HG03139 (cell line): Measurements from ENCODE around the gene MESP2.

Source experiments
- ATAC-seq: cut with Tn5 transposase; IDR thresholded peaks from one replicate; pipeline ENCODE4 v1.9.1; 2021; ENCODE audit not compliant: unreplicated experiment

Gene MESP2

DNA sequence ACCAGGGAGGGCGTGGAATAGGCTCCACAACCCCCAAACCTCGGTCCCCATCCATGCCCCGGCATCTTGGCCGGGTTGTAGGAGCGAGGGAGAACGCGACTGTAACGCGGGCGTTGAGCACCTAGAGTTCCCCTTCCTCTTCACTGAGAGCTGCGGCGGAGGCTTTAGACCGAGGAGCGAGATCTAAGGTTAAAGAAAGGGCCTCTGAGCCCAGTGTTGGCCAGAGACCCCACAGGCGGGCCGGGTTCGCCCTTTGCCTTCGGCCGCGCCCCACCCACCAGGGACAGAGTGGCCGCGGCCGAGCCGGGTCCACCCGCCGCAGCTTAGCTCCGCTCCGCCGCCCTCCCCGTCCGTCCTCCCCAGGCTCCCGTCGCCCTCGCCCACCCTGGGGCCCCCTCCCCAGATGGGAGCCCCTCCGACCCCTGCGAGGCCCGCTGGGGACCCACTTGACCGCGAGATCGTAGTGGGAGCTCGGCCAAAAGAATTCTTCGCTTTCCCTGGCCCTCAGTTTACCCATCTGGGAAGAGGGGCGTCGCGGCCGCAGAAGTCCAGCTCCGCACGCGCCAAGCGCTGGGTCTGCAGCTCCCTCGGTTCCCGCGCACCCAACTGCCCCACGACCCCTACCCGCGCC, 38.1 kb downstream of the MESP2 start:
- no peak for ATAC-seq

DNA sequence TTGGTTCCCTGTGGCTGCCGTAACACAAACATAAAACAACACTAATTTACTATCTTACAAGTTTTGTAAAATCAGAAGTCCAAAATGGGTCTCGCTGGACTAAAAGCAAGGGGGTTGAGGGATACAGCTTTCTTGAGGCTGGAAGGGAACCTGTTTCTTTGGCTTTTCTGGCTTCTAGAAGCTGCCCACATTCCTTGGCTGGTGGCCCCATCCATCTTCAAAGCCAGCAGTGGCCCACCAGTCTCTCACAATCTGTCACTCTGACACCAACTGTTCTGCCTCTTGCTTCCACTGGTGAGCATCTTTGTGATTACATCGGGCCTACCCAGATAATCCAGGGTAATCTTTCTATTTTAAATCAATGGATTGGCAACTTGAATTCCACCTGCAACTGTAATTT, 39.6 kb downstream of the MESP2 start:
- ATAC-seq = no peak

DNA sequence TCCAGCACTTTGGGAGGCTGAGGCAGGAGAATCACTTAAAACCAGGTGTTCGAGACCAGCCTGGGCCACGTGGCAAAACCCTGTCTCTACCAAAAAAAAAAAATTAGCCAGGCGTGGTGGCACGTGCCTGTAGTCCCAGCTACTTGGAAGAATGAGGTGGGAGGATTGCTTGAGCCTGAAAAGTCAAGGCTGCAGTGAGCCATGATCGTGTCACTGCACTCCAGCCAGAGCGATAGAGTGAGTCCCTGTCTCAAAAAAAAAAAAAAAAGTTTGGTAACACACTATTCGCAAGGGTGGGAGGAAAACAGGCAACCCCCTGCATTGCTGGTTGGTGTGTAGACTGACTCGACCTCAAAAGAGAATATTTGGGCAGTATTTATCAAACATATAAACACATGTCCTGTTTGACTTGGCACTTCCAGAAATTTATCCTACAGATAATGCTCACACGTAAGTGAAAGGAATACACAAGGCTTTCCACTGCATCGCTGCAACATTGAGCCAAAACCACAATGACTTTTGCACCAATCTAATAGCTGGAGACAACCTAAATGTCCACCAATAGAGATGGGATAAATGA, 41.7 kb downstream of the MESP2 start:
- ATAC-seq = no peak

DNA sequence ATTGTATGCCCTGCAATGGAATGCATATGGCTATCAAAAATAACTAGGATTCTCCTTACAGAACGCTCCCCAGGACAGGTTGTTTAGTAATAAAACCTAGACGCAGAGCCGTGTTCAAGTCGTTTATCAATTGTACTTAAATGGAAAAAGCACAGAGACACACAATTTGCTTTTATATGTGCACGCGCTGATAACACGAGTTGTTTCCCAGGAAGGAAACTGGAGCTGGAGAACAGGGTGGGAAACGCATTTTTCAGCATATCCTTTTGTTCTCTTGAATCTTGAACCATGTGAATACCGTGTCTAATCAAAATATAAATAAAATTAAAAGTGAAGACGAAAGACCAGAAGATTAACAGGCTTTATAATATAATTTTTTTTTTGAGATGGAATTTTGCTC, 42.2 kb downstream of the MESP2 start:
- ATAC-seq = no peak

DNA sequence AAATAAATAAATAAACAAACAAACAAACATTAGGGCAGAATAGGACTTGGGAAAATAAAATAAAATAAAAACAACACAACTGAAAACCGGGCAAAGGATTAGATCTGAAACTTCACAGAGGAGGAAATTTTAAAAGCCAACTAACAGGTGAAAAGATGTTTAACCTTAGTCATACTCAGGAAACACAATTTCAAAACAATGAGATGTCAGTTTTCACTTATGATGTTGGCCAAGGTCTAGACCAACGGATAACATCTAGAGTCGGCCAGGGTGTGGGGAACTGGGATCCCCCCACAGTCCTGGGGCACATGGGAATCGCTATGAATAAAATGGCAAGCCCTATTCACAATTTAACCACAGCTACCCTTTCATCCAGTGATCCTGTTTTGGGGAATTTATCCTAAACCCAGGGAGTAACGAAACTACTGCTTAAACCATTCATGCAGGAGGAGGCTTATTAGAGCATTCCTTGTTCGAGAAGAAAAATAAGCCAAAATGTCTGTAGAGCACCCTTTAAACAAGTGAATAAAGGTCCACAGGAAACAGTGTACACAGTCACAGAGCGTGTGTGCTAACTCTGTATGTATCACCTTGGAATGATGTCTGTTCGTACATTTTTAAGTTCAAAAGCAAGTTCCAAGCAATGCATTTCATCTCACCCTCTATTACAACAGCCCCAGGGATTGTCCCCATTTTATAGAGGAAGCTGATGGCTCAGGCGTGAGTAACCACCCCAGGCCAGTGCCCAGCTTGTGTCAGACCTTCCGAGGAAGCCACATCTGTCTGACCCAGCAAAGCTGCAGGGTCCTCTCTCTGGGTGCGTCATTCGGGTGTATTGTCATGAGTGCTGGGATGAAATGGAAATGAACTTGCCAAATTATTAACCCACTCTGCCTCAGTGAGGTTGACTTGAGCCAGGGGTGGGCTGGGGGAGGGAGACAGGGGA, 44.8 kb downstream of the MESP2 start:
- no peak for ATAC-seq

DNA sequence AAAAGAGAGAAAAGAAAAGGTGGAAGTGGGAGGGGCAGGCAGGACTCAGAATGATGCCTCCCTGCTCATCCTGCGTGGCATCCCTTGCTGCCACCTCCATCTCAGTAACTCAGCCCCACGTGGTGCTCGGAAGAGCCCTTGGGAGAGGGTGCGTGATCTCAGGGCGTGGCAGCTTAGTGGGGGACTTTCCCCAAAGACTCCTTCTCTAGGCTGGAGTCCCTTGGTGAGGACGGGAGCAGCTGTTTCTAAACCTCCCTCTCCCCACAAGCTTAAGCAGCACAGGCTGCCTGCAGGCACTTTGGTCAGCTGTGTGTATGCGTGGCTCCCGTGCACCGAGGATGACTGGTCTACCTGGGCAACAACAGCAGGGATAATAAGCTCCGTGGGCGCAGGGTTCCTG, 45.9 kb downstream of the MESP2 start:
- ATAC-seq = no peak

DNA sequence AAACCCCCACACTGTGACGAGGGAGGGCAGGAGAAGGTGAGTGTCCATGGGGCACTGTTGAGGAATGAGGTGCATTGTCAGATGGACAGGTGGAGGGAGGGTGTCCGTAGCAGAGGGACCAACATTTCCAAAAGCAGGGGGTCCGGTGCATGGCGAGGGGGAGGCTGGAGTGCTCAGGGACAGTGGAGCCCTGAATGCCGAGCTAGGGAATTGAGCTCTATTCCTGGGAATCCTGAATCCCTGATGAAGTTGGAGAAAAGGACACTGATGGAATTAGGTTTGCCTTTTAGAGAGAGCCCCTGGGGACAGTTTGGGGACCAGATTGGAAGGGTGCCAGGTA, 46.4 kb downstream of the MESP2 start:
- no peak for ATAC-seq

DNA sequence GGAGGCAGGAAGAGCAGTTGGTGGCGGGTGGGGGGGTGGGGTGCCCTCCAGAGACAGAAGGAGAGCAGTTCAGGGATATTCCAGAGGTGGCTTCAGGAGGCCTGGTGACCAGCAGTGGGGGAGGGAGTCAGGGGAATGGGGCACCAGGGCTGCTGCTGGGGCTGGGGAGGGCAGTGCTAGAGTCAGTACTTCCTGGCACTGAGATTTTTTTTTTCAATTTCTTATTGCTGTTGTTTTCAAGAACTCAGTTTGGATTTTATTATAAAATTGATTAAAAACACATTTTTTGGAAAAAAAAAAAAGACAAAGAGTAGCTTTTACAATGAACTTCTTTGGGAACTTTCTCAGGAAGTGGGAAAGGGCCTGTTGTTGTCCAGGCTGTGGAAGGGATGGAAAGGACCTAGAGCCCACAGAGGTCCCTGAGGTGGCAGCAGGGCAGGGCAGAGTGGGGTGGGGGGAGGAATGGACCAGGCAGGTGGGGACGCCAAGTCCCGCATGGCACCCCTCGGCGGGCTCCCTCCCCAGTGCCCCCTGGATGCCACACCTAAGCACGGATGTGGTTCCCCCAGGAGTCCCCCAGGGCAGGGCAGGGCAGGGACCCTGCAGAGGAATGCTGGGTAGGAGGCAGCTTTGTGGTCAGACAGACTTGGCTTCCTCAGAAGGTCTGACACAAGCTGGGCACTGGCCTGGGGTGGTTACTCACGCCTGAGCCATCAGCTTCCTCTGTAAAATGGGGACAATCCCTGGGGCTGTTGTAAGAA, 47.0 kb downstream of the MESP2 start:
- no peak for ATAC-seq

DNA sequence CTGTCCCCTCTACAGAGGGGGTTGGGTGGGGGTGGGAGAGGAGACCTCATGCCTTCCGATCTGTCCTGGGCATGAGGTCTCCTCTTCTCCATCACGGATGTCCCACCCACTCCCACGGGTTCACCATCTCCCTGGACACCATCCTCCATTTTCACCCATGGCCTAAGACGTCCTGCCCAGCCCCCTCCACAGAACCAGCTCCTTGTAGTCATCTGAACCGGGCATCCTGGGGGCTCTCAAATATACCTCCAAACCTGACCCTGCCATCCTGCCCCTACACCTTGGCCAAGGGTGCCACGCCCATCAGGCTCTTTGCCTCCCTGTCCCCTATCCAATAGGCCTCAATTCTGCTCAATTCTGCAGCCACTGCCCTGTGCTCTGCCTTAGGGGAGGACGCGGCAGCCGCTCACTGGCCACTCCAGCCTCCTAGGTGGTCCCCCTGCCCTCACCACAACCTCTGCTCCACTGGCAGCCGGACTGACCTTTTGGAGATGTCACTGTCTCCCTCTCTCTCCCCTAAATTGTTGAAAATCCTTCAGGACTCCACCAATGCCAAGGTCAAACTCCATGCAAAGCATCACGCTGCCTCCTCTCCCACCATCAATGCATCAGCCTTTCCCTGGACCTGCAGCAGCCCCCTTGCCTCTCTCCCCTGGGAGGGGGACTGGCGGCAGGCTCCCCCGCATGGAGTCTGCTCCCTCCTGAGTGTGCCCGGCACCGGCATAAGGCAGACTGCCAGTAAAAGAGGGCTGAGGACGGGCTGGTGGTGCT, 47.9 kb downstream of the MESP2 start:
- no peak for ATAC-seq

DNA sequence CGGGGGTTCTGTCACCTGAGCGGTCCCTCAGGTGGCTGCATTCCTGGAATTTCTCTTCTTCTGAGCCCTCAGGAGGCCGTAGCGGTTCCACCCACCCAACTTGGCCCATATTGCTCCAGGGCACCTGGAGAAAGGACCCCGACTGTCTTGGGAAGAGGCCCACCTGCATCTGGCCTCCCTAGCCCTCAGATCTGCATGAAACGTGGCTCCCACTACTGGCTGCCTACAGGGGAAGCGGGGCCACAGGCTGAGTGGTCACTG, 48.4 kb downstream of the MESP2 start:
- ATAC-seq = no peak

DNA sequence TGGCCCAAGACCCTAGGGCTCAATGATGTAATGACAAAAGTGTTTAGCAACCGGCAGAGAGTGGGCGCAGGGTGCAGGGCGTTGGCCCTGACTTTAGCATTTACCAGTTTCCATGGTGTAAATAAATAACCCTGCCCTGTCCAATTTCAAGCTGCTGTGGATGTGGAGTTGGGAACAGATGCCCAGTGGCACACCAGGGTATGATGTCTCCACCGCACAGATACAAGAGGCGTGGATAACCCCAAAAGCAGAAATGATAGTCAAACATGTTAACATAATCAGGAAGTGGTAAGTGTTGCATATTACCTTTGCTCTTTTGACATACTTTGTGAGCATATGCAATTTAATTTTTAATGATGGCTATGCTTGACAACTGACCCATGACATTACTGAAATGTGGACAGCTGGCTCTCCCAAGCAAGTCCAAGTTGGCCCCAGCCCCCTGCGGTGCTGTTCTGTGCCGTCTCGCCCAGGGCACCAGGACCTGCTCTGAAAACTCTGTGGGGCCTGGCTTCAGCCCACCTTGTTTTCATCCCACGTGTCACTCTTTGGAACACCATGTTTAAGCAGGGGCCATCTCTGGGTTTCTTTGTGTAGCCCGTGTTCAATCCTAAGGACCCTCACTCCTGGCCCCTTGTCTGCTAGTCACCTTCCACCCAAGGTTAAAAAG, 49.3 kb downstream of the MESP2 start:
- ATAC-seq = no peak

DNA sequence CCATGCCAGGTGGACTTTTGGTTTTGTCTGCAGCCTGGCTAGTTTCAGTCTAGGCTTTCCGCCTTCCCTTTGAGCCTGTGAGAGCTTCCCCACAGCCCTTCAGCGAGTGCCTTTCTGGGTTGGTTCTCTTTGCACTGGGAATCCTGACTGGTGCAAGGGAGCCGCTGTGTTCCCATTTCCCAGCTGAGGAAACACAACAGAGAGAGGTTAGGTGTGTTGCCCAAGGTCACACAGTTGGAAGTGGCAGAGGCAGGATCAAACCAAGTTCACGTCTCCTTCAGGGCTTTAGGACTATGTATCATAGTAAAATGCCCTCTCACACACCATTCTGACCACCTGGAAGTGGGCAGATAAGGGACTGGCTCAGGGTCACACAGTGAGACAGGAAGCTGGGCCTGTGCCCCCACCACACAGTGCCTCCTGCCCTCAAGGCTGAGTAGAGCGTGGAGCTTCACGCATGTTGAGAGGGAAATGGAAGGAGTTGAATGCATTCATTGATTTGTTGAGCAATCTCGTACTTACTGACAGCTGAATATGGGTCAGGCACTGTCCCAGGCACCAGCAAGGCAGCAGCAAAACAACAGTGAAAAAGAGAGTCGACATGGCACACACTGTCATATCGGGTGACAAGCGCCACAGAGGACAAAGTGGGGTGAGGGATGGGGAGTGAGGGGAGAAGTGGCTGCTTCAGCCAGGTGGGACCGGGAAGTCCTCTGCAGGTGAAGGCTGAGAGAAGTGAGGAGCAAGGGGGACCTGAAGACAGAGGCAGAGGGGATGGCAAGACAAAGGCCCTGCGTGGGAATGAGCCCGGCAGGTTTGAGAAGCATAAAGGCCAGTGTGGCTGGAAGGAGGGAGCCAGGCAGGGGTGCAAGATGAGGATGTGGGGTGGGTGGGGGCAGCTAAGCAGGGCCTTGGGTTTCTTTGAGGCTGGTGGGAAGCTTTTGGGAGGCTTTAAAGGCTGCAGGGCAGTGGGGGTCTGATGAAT, 50.8 kb downstream of the MESP2 start:
- no peak for ATAC-seq

DNA sequence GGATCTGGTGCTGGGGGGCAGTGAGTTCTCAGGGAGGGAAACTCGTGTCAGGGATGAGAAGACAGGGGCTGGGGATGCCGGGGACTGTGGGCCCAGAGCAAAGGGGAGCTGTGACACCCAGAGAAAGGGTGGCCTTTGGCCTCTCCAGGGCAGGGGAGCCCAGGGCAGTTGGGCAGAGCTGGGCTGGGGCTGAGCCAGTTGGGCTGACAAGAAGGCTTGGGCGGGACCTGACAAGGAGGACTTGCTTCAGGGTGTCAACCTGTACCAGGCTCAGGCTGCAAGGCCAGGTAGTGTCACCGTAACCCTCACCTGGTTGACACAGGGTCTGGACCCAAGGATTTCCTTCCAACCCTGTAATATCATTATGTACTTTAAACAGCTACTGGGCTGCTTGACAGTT, 51.7 kb downstream of the MESP2 start:
- ATAC-seq = no peak
